ENCODE measurements around the gene TTL.
A peak's percentile ranks its signal among the peaks of the same experiment; 100 is the strongest.
"Not testable (repeated sequence)": the region's sequence is repeated elsewhere in the genome, so short reads cannot be mapped to it uniquely, and the experiment has no call there.

TTL gene

DNA sequence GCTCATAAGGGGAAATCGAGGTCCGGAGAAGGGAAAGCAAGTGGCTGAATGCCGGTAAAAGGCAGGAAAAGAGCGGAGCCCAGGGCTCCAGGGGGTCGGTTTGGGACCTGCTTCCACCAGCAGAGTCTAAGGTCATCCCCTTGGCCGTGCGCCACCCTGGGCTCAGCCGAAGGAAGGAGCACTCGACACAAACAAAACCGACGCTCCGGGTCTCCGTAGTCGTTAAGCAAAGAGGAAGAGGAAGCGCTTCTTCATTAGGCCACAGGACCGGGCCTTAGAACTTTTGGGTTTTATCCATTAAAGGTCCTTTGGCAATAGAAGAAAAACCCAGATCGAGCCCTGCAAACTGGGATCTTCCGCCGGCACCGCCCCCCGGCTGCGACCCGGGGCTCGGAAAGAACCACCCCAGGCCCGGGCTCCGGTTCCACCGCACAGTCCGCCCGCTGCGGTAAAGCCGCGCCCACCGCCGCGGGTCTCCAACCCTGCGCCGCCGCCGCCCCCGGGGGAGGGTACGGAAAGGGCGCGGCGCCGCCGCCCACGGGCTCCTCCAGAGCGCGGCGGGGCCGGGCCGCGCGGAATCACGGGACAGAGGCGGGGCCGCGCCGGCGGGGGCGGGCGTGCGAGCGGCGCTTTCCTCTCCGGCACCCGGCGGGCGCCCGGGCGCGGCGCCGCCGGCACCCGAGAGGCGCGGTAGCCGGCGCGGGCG, at the start of gene TTL:
TSS of gene TTL (plus strand) at position 629 of the 706 bp plus-strand sequence. CDS start 189 bp downstream, outside the sequence.
- H3K4me3 ChIP-seq (ENCODE audit: low read depth in 1 of 2, low read length in 2 of 2), result peak within 1 kb of the TSS; percentile 80 to 96
- H3K4me1 ChIP-seq (ENCODE audit: control insufficient read depth in 1 of 2, insufficient read depth in 2 of 2, low read length in 2 of 2), result peaks cover 17 to 22% of the 10 kb centered on the region in 2 donors
- peak within 1 kb of the TSS; percentile 77 to 87 for H3K9ac ChIP-seq (ENCODE audit: low read depth in 1 of 2, low read length in 2 of 2)
- H3K27me3 ChIP-seq (ENCODE audit: control insufficient read depth in 1 of 2, insufficient read depth in 2 of 2, low read length in 2 of 2), result no peaks in the 10 kb centered on the region
- H3K9me3 ChIP-seq (ENCODE audit: control insufficient read depth in 1 of 2, low read length in 2 of 2), result no peaks in the 10 kb centered on the region
- peak within 1 kb of the TSS; percentile 61 for H3K27ac ChIP-seq (ENCODE audit: low read depth, low read length)
- H3K36me3 ChIP-seq (ENCODE audit: control insufficient read depth in 1 of 2, insufficient read depth in 2 of 2, low read length in 2 of 2), result no peaks in the 10 kb centered on the region

DNA sequence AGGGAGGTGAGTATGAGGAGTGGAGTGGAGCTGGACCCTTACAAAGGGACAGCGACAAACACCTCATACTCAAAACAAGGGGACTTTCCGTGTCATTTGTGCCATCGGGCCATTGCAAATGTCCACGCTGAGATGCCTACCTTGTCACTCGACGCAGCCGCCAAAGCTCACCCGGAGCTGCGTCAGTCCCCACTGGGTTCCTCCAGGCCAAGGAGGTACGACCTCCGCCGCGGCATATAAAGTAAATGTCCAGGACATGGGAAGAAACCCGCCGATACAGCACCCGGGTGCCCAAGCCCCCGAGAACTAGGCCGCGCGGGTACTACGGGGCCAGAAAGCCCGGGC, 49.6 kb upstream of the TTL start:
- H3K9ac ChIP-seq (ENCODE audit: low read depth in 1 of 2, low read length in 2 of 2); H3K27ac ChIP-seq (ENCODE audit: low read depth, low read length); H3K9me3 ChIP-seq (ENCODE audit: control insufficient read depth in 1 of 2, low read length in 2 of 2); H3K36me3 ChIP-seq (ENCODE audit: control insufficient read depth in 1 of 2, insufficient read depth in 2 of 2, low read length in 2 of 2); H3K27me3 ChIP-seq (ENCODE audit: control insufficient read depth in 1 of 2, insufficient read depth in 2 of 2, low read length in 2 of 2); H3K4me1 ChIP-seq (ENCODE audit: control insufficient read depth in 1 of 2, insufficient read depth in 2 of 2, low read length in 2 of 2): not testable (repeated sequence)
- peak overlapping the region; percentile 28 to 47 for H3K4me3 ChIP-seq (ENCODE audit: low read depth in 1 of 2, low read length in 2 of 2)

DNA sequence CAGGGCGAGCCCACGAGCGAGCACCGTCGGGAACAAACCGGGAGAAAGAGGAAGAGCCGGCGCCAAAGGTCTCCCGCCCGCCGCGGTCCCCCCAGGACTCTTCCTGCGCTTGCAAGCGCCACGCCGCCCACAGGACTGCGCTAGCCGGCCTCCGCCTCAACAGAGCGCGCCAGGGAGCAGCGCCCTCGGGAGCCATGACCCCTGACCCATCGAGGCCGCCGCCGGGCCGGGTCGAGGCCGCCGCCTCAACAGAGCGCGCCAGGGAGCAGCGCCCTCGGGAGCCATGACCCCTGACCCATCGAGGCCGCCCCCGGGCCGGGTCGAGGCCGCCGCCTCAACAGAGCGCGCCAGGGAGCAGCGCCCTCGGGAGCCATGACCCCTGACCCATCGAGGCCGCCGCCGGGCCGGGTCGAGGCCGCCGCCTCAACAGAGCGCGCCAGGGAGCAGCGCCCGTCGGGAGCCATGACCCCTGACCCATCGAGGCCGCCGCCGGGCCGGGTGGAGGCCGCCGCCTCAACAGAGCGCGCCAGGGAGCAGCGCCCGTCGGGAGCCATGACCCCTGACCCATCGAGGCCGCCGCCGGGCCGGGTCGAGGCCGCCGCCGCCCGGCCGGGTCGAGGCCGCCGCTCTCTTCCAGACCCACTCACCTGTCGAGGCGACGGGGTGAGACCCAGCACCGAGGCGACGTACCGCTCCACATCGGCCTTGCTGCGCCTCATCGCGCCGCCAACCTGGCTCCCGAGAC, 49.0 kb upstream of the TTL start:
- not testable (repeated sequence) for H3K36me3 ChIP-seq (ENCODE audit: control insufficient read depth in 1 of 2, insufficient read depth in 2 of 2, low read length in 2 of 2); H3K4me1 ChIP-seq (ENCODE audit: control insufficient read depth in 1 of 2, insufficient read depth in 2 of 2, low read length in 2 of 2); H3K9ac ChIP-seq (ENCODE audit: low read depth in 1 of 2, low read length in 2 of 2); H3K27me3 ChIP-seq (ENCODE audit: control insufficient read depth in 1 of 2, insufficient read depth in 2 of 2, low read length in 2 of 2); H3K9me3 ChIP-seq (ENCODE audit: control insufficient read depth in 1 of 2, low read length in 2 of 2)
- Histone ChIP-seq H3K27ac (ENCODE audit: low read depth, low read length) (peak overlapping the region; percentile 56), H3K4me3 (ENCODE audit: low read depth in 1 of 2, low read length in 2 of 2) (peak overlapping the region; percentile 28 to 47)

DNA sequence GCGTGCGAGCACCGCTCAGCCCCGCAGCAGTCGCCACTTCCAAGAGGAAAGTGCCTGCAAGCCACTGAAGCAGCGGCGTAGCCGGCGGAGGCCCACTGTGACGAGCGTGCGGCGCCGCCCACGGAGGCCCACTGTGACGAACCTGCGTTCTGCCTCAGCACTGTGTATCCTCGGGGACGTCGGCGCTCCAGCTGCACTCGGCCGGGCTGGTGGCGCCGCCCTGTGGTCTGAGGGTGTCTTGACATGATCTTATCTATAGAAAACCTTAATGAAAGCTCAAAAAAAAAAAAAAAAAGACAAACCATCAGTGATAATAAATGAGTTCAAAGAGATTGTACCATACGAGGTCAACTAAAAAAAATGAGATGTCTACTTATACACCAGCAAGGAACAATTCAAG, 48.5 kb upstream of the TTL start, which contains the start of gene RGPD8:
TSS of gene RGPD8 (minus strand) at position 166 of the 400 bp plus-strand sequence. CDS start 192 bp downstream, outside the sequence.
- not testable (repeated sequence) for H3K9me3 ChIP-seq (ENCODE audit: control insufficient read depth in 1 of 2, low read length in 2 of 2); H3K36me3 ChIP-seq (ENCODE audit: control insufficient read depth in 1 of 2, insufficient read depth in 2 of 2, low read length in 2 of 2); H3K27me3 ChIP-seq (ENCODE audit: control insufficient read depth in 1 of 2, insufficient read depth in 2 of 2, low read length in 2 of 2); H3K9ac ChIP-seq (ENCODE audit: low read depth in 1 of 2, low read length in 2 of 2); H3K4me1 ChIP-seq (ENCODE audit: control insufficient read depth in 1 of 2, insufficient read depth in 2 of 2, low read length in 2 of 2)
- Histone ChIP-seq H3K27ac (ENCODE audit: low read depth, low read length) (peak within 1 kb of the TSS; percentile 56), H3K4me3 (ENCODE audit: low read depth in 1 of 2, low read length in 2 of 2) (peak within 1 kb of the TSS; percentile 28 to 47)

DNA sequence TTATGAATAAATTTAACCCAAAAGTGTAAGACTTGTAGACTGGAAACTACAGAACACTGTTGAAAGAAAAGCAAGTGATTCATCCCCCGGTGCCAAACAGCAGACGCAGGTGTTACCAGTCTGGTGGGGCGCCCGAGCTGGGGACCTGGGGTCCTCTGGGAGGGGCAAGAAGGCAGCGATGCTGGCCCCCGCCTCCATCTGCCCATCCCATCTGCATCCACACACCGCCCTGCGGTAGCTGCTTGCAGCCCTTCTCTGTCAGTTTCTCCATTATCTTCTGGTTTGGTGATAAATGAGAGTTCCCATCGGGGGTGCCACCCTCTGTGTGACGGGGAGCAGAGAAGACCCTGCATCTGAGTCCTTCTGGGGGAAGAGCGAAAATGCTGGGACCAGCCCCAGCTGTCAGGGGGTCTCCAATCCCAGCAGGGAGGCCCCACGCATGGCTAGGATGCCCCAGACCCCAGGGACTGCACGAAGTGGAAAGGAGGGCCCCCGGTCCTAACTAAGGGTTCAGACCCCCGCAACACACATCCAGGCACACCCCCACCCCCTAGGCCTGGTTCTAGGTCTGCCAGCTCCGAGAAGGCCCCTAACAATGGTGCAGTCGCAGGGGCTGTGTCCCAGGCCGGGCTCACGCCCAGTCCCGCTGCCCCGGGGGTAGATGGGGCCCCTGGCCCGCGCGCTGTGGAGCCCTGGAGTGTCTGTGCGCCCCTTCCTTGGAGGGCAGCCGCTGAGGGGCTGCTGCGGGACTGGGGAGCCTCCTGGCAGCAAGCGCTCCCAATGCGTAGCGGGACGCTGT, 47.8 kb upstream of the TTL start:
- Histone ChIP-seq H3K4me1 (ENCODE audit: control insufficient read depth in 1 of 2, insufficient read depth in 2 of 2, low read length in 2 of 2) (no peaks in the 10 kb centered on the region), H3K27ac (ENCODE audit: low read depth, low read length) (no peak overlapping the region), H3K4me3 (ENCODE audit: low read depth in 1 of 2, low read length in 2 of 2) (no peak overlapping the region)

DNA sequence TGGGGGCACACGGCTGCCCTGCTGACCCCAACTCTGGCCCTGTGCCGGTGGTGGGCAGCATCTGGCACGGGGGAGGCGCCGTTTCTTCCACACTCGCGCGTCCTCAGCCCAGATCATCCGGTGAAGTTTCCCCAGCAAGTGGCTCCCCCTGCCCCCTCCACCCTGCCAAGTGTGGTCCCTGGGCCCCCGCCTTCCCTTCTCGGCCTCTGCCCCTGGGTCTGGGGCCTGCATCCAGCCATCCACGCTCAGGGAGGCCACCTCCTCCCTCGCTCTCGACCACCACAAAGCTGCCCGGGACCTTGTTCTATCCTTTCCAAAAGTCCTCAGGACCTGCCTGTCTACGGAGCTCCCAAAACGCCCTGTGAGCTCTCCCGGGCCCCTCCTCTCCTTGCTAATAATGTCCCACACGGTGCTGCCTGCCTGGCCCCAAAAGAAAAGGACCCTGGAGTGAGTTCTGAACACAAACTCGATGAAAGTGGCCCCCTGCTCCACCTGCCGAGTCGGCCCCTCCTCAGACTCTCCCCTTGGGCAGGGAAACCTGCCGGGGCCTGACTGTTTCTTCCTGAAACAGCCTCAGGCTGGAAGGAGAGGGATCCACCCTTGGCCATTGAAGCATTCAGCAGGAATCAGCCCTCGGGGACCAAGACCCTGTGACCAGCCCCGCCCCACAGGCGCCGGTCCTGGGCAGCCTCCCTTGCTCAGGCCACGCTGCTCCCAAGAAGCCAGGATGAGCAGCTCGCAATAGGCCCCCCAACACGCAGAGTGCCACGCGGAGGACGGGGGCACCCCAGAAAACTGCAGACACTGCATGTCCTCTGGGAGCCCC, 46.9 kb upstream of the TTL start:
- H3K9ac ChIP-seq (ENCODE audit: low read depth in 1 of 2, low read length in 2 of 2); H3K9me3 ChIP-seq (ENCODE audit: control insufficient read depth in 1 of 2, low read length in 2 of 2); H3K4me3 ChIP-seq (ENCODE audit: low read depth in 1 of 2, low read length in 2 of 2); H3K4me1 ChIP-seq (ENCODE audit: control insufficient read depth in 1 of 2, insufficient read depth in 2 of 2, low read length in 2 of 2); H3K36me3 ChIP-seq (ENCODE audit: control insufficient read depth in 1 of 2, insufficient read depth in 2 of 2, low read length in 2 of 2); H3K27ac ChIP-seq (ENCODE audit: low read depth, low read length); H3K27me3 ChIP-seq (ENCODE audit: control insufficient read depth in 1 of 2, insufficient read depth in 2 of 2, low read length in 2 of 2): not testable (repeated sequence)

More for the DNA sequence above, 47.8 kb upstream of the TTL start:
- Histone ChIP-seq H3K9me3 (ENCODE audit: control insufficient read depth in 1 of 2, low read length in 2 of 2) (no peaks in the 10 kb centered on the region), H3K36me3 (ENCODE audit: control insufficient read depth in 1 of 2, insufficient read depth in 2 of 2, low read length in 2 of 2) (no peaks in the 10 kb centered on the region), H3K27me3 (ENCODE audit: control insufficient read depth in 1 of 2, insufficient read depth in 2 of 2, low read length in 2 of 2) (no peaks in the 10 kb centered on the region), H3K9ac (ENCODE audit: low read depth in 1 of 2, low read length in 2 of 2) (no peak overlapping the region)

DNA sequence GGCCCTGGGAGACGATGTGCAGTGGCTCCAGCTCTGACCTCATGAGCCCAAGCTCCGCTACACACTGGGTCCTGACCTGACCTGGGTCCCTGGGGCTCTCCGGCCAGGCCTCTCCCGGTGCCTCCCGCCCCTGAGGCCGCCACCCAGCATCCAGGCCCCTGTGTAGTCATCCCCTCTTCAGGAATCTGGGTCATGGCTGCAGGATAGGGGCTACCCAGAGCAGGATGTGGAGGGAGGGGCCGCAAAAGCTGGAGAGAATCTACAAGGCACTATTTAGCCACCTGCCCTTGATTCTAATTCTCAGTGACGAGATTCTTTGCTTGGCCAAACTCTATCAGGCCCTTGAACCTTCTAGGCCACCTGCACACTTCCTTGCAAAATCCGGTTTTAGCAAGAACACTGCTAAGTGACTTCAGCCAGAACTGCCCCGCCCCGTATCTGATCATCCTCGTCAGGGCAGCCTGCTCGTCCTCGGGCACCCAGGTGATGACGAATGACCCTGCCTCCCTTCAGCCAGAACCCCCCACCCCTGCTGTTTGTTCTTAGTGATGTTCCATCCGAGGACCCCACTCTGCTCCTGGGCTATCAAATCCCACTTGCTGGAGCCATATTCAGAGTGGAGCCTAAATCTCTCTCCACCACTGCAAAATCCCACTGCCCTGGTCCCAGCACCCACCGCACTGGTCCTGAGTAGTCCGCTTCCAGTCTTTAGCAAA, 46.1 kb upstream of the TTL start:
- not testable (repeated sequence) for H3K4me3 ChIP-seq (ENCODE audit: low read depth in 1 of 2, low read length in 2 of 2); H3K27ac ChIP-seq (ENCODE audit: low read depth, low read length); H3K9ac ChIP-seq (ENCODE audit: low read depth in 1 of 2, low read length in 2 of 2); H3K9me3 ChIP-seq (ENCODE audit: control insufficient read depth in 1 of 2, low read length in 2 of 2); H3K27me3 ChIP-seq (ENCODE audit: control insufficient read depth in 1 of 2, insufficient read depth in 2 of 2, low read length in 2 of 2); H3K36me3 ChIP-seq (ENCODE audit: control insufficient read depth in 1 of 2, insufficient read depth in 2 of 2, low read length in 2 of 2); H3K4me1 ChIP-seq (ENCODE audit: control insufficient read depth in 1 of 2, insufficient read depth in 2 of 2, low read length in 2 of 2)

DNA sequence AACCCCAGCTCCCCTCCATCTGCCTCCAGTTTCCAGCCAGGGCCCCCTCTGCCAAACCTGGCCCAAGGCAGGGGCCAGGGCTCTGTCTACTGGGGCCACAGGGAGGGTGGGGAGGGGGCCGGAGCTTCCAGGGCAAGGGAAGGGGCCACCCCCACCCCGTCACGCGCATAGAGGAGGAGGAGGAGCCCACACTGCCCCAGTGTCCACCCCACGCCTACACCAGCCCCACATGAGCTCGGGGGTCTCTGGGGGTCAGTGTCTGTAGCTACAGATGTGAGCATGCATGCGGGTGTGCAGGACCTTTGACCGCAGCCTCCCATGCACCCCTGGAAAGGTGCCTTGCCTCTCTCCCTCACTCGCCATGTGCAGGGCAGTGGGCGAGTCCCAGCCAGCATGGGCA, 45.0 kb upstream of the TTL start:
- H3K4me3 ChIP-seq (ENCODE audit: low read depth in 1 of 2, low read length in 2 of 2); H3K27me3 ChIP-seq (ENCODE audit: control insufficient read depth in 1 of 2, insufficient read depth in 2 of 2, low read length in 2 of 2); H3K9me3 ChIP-seq (ENCODE audit: control insufficient read depth in 1 of 2, low read length in 2 of 2); H3K27ac ChIP-seq (ENCODE audit: low read depth, low read length); H3K9ac ChIP-seq (ENCODE audit: low read depth in 1 of 2, low read length in 2 of 2); H3K4me1 ChIP-seq (ENCODE audit: control insufficient read depth in 1 of 2, insufficient read depth in 2 of 2, low read length in 2 of 2); H3K36me3 ChIP-seq (ENCODE audit: control insufficient read depth in 1 of 2, insufficient read depth in 2 of 2, low read length in 2 of 2): not testable (repeated sequence)

DNA sequence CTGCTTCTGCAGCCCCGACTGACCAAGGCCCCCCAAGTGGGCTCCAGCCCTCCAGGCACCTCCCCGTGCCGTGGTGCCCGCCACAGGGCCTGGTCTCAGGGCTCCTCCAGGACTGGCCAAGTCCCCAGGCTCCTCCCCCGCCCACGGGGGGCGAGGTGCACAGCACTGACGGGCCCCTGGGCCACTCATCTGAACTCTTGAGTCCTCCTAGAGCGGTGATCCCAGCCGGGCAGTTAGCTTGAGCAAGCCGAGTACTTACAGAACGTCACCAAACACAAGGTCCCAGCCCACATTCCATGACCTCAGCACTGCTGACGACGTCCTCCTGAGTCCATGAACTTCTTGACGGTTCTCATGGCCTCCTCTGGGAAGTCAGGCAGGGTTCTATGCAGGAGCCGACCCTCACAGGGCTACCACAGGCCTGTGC, 44.5 kb upstream of the TTL start:
- H3K4me1 ChIP-seq (ENCODE audit: control insufficient read depth in 1 of 2, insufficient read depth in 2 of 2, low read length in 2 of 2); H3K9ac ChIP-seq (ENCODE audit: low read depth in 1 of 2, low read length in 2 of 2); H3K27me3 ChIP-seq (ENCODE audit: control insufficient read depth in 1 of 2, insufficient read depth in 2 of 2, low read length in 2 of 2); H3K4me3 ChIP-seq (ENCODE audit: low read depth in 1 of 2, low read length in 2 of 2); H3K9me3 ChIP-seq (ENCODE audit: control insufficient read depth in 1 of 2, low read length in 2 of 2); H3K36me3 ChIP-seq (ENCODE audit: control insufficient read depth in 1 of 2, insufficient read depth in 2 of 2, low read length in 2 of 2); H3K27ac ChIP-seq (ENCODE audit: low read depth, low read length): not testable (repeated sequence)

Data from duodenal mucosa (tissue), 2 donors.